ENCODE data around the gene KRTAP10-4. TPM values are rescaled to one million over a fixed set of nuclear protein-coding genes. Genes with fewer than 3 reads are reported as not detected.
"Not testable (repeated sequence)": the region's sequence is repeated elsewhere in the genome, so short reads cannot be mapped to it uniquely, and the experiment has no call there.

KRTAP10-4 gene
- total and polyA plus RNA-seq, 4 donors: not detected

DNA sequence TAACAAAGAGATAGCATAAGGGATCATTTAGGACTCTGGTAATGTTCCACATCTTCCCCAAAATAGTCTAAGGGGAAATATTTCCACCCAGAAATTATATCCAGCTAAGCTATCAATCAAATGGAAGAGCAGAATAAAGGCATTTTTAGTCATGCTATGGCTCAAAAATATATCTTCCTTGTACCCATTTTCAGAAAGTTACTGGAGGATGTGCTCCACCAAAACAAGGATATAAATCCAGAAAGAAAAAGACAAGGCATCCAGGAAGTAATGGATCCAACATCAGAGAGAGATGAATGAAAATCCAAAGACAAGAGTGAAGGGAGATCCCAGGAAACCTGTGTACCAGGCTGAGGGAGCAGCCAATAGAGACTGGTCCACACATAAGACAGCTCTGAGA, 35.7 kb downstream of the KRTAP10-4 start:
- H3K9me3 ChIP-seq (ENCODE audit: control insufficient read depth in 4 of 4, low read length in 3 of 4): peaks cover 1 to 15% (median 4%) of the 10 kb centered on the region in 4 donors
- TF ChIP-seq RXRA (IDR thresholded peaks at IDR 0.05): no peak
- TF ChIP-seq, protein P1, sequence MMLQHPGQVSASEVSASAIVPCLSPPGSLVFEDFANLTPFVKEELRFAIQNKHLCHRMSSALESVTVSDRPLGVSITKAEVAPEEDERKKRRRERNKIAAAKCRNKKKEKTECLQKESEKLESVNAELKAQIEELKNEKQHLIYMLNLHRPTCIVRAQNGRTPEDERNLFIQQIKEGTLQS (IDR thresholded peaks at IDR 0.05): no peak
- H3K27ac ChIP-seq (ENCODE audit: low read depth in 1 of 2, low read length in 2 of 2): no peak overlapping the region
- H3K9ac ChIP-seq (ENCODE audit: low read depth in 1 of 2, low read length in 2 of 2): no peak overlapping the region
- no peaks in the 10 kb centered on the region for H3K4me1 ChIP-seq (ENCODE audit: control insufficient read depth in 4 of 4, insufficient read depth in 4 of 4, low read length in 3 of 4)
- no peaks in the 10 kb centered on the region for H3K27me3 ChIP-seq (ENCODE audit: control insufficient read depth in 4 of 4, insufficient read depth in 4 of 4, low read length in 3 of 4)
- H3K4me3 ChIP-seq (ENCODE audit: low read depth in 1 of 3, low read length in 3 of 3): no peak overlapping the region
- DNase-seq (ENCODE audit: low spot score): no peak
- no peaks in the 10 kb centered on the region for H3K36me3 ChIP-seq (ENCODE audit: control insufficient read depth in 4 of 4, insufficient read depth in 3 of 4, low read depth in 1 of 4, low read length in 3 of 4)

GRCh38 chr21:44610157-44610843, 36.8 kb downstream of the KRTAP10-4 start:
- not testable (repeated sequence) for DNase-seq (ENCODE audit: low spot score); H3K4me3 ChIP-seq (ENCODE audit: low read depth in 1 of 3, low read length in 3 of 3); H3K4me1 ChIP-seq (ENCODE audit: control insufficient read depth in 4 of 4, insufficient read depth in 4 of 4, low read length in 3 of 4); H3K36me3 ChIP-seq (ENCODE audit: control insufficient read depth in 4 of 4, insufficient read depth in 3 of 4, low read depth in 1 of 4, low read length in 3 of 4); H3K27ac ChIP-seq (ENCODE audit: low read depth in 1 of 2, low read length in 2 of 2); H3K9ac ChIP-seq (ENCODE audit: low read depth in 1 of 2, low read length in 2 of 2); H3K27me3 ChIP-seq (ENCODE audit: control insufficient read depth in 4 of 4, insufficient read depth in 4 of 4, low read length in 3 of 4)
- H3K9me3 ChIP-seq (ENCODE audit: control insufficient read depth in 4 of 4, low read length in 3 of 4): peaks cover 0 to 11% (median 1%) of the 10 kb centered on the region in 4 donors
- 92% methylated on average over 7 of the region's 7 CpGs for WGBS

GRCh38 chr21:44611551-44611950, 38.0 kb downstream of the KRTAP10-4 start:
- WGBS: 82% methylated on average over 4 of the region's 4 CpGs

More at GRCh38 chr21:44611551-44611950, 38.0 kb downstream of the KRTAP10-4 start:
- H3K9me3 ChIP-seq (ENCODE audit: control insufficient read depth in 4 of 4, low read length in 3 of 4): peaks cover 0 to 11% (median 1%) of the 10 kb centered on the region in 4 donors
- H3K27me3 ChIP-seq (ENCODE audit: control insufficient read depth in 4 of 4, insufficient read depth in 4 of 4, low read length in 3 of 4): no peaks in the 10 kb centered on the region
- H3K4me3 ChIP-seq (ENCODE audit: low read depth in 1 of 3, low read length in 3 of 3): no peak overlapping the region
- H3K36me3 ChIP-seq (ENCODE audit: control insufficient read depth in 4 of 4, insufficient read depth in 3 of 4, low read depth in 1 of 4, low read length in 3 of 4): no peaks in the 10 kb centered on the region
- no peaks in the 10 kb centered on the region for H3K4me1 ChIP-seq (ENCODE audit: control insufficient read depth in 4 of 4, insufficient read depth in 4 of 4, low read length in 3 of 4)
- TF ChIP-seq YY1 (IDR thresholded peaks at IDR 0.05) (no peak), RAD21 (IDR thresholded peaks at IDR 0.05) (no peak), CTCF (IDR thresholded peaks at IDR 0.05; ENCODE audit: low read depth, low read length, missing input control) (no peak), RXRA (IDR thresholded peaks at IDR 0.05) (no peak), SP1 (IDR thresholded peaks at IDR 0.05) (no peak), HNF4G (IDR thresholded peaks at IDR 0.05) (no peak), FOXA2 (IDR thresholded peaks at IDR 0.05) (no peak), JUND (IDR thresholded peaks at IDR 0.05) (no peak), FOXA1 (IDR thresholded peaks at IDR 0.05) (no peak), NR2F2 (IDR thresholded peaks at IDR 0.05) (no peak), GABPA (IDR thresholded peaks at IDR 0.05 in 1 of 2, conservative IDR thresholded peaks at IDR 0.05 in 1 of 2) (no peak)
- TF ChIP-seq, protein P2, sequence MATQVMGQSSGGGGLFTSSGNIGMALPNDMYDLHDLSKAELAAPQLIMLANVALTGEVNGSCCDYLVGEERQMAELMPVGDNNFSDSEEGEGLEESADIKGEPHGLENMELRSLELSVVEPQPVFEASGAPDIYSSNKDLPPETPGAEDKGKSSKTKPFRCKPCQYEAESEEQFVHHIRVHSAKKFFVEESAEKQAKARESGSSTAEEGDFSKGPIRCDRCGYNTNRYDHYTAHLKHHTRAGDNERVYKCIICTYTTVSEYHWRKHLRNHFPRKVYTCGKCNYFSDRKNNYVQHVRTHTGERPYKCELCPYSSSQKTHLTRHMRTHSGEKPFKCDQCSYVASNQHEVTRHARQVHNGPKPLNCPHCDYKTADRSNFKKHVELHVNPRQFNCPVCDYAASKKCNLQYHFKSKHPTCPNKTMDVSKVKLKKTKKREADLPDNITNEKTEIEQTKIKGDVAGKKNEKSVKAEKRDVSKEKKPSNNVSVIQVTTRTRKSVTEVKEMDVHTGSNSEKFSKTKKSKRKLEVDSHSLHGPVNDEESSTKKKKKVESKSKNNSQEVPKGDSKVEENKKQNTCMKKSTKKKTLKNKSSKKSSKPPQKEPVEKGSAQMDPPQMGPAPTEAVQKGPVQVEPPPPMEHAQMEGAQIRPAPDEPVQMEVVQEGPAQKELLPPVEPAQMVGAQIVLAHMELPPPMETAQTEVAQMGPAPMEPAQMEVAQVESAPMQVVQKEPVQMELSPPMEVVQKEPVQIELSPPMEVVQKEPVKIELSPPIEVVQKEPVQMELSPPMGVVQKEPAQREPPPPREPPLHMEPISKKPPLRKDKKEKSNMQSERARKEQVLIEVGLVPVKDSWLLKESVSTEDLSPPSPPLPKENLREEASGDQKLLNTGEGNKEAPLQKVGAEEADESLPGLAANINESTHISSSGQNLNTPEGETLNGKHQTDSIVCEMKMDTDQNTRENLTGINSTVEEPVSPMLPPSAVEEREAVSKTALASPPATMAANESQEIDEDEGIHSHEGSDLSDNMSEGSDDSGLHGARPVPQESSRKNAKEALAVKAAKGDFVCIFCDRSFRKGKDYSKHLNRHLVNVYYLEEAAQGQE (IDR thresholded peaks at IDR 0.05): no peak
- TF ChIP-seq, protein P1 (IDR thresholded peaks at IDR 0.05): no peak
- TF ChIP-seq, protein P3, sequence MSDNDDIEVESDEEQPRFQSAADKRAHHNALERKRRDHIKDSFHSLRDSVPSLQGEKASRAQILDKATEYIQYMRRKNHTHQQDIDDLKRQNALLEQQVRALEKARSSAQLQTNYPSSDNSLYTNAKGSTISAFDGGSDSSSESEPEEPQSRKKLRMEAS (IDR thresholded peaks at IDR 0.05): no peak
- H3K27ac ChIP-seq (ENCODE audit: low read depth in 1 of 2, low read length in 2 of 2): no peak overlapping the region
- DNase-seq (ENCODE audit: low spot score): no peak
- no peak overlapping the region for H3K9ac ChIP-seq (ENCODE audit: low read depth in 1 of 2, low read length in 2 of 2)
